GM18858 (cell line): ENCODE results near the gene MYLK4.

ENCODE experiments used
- ATAC-seq: cut with Tn5 transposase; IDR thresholded peaks from one replicate; pipeline ENCODE4 v1.9.1; 2021; ENCODE audit not compliant: unreplicated experiment

MYLK4 gene

DNA sequence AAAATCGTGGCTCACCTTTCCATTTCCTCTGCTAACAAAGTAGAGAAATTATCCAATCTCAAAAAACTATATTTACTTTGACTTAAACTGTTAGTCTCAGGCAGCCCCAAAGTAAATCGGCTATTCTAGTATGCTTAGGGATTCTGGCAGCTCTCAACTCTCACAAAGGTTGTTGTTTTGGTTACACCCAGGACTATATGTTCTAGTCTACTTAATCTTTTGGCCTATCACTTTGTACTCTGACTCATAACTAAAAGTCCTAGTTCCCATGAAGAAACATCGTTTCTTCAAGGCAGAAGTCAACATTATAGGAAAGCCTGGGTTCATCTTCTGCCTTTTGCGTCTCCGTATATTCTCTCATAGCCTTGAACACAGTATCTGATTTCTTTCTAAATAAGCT is 42.3 kb downstream of the MYLK4 start:
- no peak for ATAC-seq

GRCh38 chr6:2706558-2706957 is 44.2 kb downstream of the MYLK4 start:
- ATAC-seq = no peak

- ATAC-seq = no peak
These were observed 45.5 kb downstream of the MYLK4 start for GRCh38 chr6:2705256-2705655.

GRCh38 chr6:2697291-2697690 is 53.4 kb downstream of the MYLK4 start:
- no peak for ATAC-seq

GRCh38 chr6:2695454-2696095 is 55.1 kb downstream of the MYLK4 start:
- no peak for ATAC-seq

DNA sequence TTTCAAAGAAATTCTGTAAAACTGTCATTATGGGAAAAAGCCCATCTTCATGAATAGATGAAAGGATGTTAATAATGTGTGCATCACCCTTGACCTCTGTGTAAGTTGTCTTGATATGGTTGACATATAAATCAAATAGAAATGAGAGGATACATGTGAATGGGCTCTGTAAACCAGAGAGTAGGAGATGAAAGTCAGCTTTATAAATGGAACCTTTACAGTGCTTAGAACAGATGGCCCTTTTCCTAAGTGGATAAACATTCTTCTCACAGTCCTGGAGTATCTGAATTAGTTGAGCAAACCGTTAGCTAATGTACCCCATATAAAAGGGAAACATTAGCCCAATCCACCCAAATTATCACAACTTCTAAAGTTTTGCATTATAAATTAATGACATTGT is 57.5 kb downstream of the MYLK4 start:
- no peak for ATAC-seq

DNA sequence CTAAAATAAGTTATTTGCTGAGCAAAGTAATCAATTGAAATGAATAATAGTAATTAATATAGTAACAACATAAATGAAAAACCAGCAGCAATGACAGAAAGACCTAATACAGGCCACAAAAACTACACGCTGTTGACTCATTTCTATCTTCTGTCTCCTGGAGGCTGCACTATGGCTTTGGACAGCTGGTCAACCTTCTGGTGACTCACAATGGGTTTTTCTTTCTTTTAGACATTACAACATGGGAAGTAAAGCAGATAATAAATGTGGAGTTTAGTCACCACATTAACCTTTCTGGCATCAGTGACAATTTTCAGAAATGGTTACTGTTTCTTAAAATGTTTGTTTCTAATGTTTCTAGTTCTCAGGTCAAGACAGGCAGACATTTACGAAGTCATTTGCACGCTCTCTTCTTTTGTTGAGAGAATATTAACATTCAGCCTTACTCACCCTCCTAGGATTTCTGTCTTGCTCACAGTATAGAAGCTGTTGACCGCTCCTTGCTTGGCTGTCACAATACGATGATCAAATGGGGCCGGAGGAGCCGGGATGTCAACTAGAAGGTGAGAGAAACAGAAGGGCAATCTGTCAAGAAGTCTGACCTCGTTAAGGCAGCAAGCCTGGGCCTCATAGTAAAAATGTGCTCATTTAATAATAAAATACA is 62.2 kb downstream of the MYLK4 start:
- ATAC-seq = no peak

DNA sequence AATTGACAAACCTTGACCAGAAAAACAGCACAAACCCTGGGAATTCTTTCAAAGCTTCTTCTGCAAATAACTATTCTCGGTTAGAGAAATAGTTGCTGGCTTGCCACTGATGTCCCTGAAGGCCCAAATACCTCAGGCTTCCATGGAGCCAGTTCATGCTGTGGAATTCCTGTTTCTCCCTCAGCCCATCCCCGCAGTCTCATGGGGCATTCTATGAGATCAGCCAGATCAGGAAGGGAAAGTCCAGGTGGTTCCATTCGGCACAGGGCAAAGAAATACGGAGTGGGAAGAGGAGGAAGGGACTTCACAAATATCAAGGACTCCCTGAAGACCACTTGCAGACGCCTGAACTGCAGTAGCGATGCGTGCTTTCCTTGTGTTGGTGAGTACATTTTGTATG is 63.3 kb downstream of the MYLK4 start:
- ATAC-seq = no peak

- ATAC-seq = no peak
These were observed 64.2 kb downstream of the MYLK4 start for GRCh38 chr6:2686515-2686914.

DNA sequence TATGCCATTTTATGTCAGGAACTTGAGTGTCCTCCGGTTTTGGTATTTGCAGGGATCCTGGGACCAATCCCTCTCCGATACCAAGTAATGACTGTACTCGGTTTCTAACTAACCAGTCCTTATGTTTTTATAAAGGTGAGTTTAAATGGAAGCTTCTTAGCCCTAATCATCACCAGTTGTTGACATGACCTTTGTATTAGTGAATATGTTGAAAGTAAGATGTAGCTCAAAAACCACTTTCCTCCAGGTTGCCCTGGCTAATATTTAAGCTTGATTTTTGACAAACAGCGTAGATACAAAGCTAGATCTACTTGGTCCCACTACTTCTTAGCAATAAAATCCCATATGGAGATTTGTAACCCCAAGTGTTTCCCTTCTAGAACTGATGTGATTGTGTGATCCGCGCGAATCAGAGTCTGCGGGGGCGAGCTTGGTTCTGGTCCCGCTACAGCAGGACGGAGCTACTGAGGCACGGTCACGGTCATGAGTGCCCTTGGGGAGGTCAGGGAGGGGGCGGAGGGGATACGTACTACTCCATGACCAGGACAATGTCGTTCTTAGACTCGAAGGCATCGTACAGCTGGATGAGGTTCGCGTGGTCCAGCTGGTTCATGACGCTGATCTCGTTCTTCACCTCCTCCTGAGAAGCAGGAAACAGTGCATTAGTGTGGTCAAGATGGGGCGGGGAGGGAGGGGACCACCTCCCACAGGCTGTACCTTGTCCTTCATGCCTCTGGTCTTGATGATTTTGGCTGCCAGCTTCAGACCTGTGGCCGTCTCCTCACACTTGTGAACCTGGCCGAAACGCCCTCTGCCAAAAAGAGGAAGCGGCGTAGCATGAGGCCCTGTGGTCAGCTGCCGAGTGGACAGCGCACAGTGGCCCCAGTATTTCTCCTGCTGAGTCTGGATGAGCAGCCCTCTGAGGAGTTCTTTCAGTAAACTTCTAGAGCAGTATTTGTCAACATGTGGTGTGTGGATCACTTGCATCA is 65.7 kb downstream of the MYLK4 start:
- no peak for ATAC-seq

DNA sequence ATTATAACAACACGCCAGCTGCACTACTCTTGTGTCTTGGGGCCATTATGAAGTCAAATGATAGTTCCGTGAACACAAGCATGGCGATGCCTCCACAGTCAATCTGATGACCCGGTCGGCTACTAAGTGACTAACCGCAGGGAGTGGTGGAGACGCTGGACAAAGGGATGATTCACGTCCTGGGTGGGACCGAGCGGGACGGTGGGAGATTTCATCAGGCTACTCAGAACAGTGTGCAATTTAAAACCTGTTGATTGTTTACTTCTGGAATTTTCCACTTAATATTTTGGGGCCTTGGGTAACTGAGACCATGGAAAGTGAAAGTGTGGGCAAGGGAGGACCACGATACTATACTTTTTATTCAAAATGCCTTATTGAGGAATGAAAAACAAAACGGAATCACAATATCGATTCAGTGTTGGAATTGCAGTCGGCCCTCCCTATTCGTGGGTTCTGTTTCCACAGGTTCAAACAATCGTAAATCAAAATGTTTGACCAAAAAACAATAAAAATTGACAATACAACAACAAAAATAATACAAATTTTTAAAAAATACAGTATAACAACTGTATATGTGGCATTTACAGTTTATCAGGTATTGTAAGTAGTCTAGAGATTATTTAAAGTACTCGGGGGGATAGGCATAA is 66.5 kb downstream of the MYLK4 start:
- no peak for ATAC-seq

DNA sequence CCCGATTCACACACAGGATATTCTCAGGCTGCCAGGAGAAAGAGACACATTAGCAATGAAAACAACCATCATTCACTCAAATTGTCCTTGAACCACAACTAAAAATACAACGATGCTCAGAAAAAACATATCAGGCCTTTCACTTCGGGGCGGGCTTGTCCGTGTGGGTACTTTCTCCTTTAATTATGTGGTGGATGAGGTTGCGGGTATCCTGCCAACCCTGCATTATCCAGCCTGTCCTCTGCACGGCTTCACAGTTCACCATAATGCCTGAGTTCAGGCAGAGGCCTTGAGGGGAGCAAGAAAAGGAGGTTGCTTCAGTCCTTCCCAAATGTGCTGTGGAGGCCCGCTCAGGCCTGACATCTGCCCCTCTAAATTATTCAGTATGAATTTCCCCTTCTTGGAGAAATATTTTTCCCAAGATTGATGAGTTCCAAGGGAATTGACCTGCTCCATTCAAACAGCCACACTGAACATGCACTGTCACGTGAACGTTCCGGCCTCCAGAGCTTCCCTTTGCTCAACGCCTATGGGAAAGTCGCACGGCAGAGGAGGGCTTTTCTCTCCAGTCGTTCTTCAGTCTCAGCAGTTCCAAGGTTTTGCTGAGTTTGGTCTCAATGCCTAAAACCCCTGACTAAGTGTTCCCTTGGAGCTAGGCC is 70.3 kb downstream of the MYLK4 start:
- no peak for ATAC-seq

DNA sequence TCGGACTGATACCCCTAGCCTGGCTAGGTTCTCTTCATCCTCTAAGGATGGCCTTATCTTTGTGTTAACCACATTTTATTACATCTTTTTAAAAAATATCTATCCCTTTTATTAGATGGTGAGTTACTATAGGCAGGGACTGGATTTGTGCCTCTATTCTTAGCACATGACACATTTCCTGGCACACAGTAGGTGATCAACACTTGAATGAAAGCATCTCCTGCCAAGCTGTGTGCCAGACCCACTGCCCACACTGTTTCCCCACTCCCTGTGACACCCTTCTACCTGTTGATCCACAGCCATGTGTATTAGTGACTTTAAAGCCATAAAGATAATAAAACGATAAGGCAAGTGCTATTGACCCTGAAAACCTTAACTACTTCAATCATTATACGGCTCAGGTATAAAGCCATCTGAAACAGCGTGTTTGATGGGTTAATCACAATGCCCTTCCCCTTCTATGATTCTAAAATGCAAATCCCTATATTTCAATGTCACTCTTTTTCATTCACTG is 73.6 kb downstream of the MYLK4 start:
- ATAC-seq = no peak

DNA sequence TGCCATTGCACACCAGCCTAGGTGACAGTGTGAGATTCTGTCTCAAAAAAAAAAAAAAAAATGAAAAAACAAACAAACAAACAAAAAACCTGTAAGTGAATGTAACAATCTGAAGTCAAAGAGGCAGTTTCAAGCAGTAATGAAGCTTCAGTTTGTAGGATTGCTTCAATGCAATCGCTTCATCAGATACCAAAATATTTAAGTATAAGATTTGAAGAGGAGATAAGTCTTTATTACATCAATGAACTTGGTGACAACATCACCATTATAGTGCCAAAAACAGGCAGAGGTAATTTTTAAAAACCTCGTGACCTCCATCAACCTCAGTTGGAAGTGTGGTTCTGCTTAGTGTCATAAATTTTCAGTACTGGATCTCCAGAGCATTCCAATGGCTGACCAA is 74.7 kb downstream of the MYLK4 start:
- ATAC-seq = no peak

- ATAC-seq = no peak
These were observed 75.9 kb downstream of the MYLK4 start for GRCh38 chr6:2674857-2675256.

- no peak for ATAC-seq
These were observed 81.5 kb downstream of the MYLK4 start for GRCh38 chr6:2669067-2669700.

GRCh38 chr6:2667617-2668016 is 83.1 kb downstream of the MYLK4 start:
- no peak for ATAC-seq

DNA sequence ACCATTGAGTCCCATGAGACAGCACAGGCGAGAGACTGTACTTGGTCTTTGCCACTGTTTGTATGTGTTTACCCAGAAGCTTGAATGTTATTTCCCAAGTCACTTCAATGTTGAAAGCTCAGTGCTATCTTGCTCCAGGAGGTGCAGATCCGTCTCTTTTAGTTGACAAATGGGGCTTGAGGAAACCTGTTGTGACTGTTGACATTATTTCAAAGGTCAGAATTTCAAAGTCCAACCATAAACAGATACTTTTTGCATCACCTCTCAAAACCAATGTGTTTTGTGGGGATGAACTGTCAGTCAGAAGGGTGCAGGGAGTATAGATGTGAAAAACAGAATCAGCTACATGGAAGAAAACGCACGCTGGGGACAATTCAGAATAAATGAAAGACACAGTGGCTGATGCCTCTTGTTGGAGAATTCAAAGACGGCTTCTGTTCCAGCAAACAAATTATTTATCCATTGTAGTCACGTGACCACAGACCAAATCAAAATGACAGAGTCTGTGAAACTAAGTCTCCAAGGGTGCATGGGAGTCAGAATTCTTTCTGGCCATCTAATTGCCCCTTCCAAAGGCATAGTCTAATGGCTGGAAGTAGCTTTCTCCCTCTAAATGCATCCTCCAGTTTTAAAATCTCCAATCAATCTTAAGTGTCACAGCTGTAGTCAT is 83.7 kb downstream of the MYLK4 start:
- ATAC-seq = no peak
